ENCODE data around the gene RPTOR.
"Not testable (repeated sequence)": the region's sequence is repeated elsewhere in the genome, so short reads cannot be mapped to it uniquely, and the experiment has no call there.

RPTOR gene

DNA sequence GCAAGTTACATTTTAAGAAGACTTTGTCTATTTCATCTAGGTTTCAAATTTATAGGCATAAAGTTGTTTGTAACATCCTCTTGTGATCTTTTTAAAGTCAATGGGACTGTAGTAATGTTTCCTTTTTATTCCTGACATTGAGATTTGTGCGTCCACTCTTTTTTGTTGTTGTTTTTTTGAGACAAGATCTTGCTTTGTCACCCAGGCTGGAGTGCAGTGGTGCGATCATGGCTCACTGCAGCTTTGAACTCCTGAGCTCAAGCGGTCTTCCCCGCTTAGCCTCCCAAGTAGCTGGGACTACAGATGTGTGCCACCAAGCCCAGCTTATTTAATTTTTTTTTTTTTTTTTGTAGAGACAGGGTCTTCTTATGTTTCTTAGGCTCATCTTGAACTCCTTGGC lies 29.9 kb downstream of the RPTOR start:
- TF ChIP-seq CSDC2 (CRISPR knock-in tag; IDR thresholded peaks at IDR 0.05) (no peak), ESRRG (CRISPR knock-in tag; IDR thresholded peaks at IDR 0.05) (no peak), OSR1 (CRISPR knock-in tag; IDR thresholded peaks at IDR 0.05) (no peak), PPARA (CRISPR knock-in tag; IDR thresholded peaks at IDR 0.05; ENCODE audit: borderline replicate concordance) (no peak), GLIS3 (CRISPR knock-in tag; IDR thresholded peaks at IDR 0.05) (no peak), TCF4 (CRISPR knock-in tag; IDR thresholded peaks at IDR 0.05; ENCODE audit: borderline replicate concordance) (no peak), ZNF8 (CRISPR knock-in tag; IDR thresholded peaks at IDR 0.05) (no peak), SNAI2 (CRISPR knock-in tag; IDR thresholded peaks at IDR 0.05) (no peak), ISL1 (CRISPR knock-in tag; IDR thresholded peaks at IDR 0.05) (no peak)
- TF ChIP-seq, protein P1, sequence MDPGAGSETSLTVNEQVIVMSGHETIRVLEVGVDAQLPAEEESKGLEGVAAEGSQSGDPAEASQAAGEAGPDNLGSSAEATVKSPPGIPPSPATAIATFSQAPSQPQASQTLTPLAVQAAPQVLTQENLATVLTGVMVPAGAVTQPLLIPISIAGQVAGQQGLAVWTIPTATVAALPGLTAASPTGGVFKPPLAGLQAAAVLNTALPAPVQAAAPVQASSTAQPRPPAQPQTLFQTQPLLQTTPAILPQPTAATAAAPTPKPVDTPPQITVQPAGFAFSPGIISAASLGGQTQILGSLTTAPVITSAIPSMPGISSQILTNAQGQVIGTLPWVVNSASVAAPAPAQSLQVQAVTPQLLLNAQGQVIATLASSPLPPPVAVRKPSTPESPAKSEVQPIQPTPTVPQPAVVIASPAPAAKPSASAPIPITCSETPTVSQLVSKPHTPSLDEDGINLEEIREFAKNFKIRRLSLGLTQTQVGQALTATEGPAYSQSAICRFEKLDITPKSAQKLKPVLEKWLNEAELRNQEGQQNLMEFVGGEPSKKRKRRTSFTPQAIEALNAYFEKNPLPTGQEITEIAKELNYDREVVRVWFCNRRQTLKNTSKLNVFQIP (CRISPR knock-in tag; IDR thresholded peaks at IDR 0.05; ENCODE audit: borderline replicate concordance, low read depth) = no peak
- TF ChIP-seq, protein P2, sequence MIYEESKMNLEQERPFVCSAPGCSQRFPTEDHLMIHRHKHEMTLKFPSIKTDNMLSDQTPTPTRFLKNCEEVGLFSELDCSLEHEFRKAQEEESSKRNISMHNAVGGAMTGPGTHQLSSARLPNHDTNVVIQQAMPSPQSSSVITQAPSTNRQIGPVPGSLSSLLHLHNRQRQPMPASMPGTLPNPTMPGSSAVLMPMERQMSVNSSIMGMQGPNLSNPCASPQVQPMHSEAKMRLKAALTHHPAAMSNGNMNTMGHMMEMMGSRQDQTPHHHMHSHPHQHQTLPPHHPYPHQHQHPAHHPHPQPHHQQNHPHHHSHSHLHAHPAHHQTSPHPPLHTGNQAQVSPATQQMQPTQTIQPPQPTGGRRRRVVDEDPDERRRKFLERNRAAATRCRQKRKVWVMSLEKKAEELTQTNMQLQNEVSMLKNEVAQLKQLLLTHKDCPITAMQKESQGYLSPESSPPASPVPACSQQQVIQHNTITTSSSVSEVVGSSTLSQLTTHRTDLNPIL (CRISPR knock-in tag; IDR thresholded peaks at IDR 0.05; ENCODE audit: low read depth) = no peak
- ATAC-seq = no peak

DNA sequence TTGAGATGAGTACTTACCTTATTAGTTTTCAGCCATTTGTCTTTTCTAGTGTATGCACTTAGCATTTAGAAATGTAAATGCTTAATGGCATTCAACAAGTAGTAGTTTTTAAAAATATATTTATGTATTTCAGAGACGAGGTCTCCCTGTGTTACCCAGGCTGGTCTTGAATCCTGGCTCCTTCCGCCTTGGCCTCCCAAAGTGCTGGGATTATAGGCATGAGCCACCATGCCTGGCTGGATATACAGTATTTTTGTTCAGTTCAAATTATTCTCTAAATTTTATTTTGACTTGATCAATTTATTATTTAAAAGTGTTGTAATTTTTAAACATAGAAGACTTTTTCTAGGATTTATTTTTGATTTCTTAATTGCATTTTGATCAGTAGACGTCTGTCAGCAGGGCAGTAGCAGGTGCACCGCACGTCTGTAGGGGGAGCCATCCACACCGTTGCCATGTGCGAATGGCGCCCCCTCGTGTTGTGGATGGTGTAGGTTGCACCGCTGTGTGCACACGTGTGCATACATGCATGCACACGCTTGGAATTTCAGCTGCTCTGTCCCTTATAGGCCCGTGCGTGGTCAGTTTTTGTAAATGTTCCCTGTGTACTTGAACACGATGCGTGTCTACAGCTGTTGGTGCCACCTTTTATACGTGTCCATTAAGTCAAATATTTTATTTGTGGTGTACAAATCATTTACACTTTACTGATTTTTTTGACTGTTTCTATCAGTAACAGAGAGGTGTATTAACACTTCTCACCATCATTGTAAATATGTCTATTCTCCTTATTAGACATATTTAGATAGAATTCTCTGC lies 30.6 kb downstream of the RPTOR start:
- ATAC-seq = peak; percentile 100
- peak; percentile 77 for TF ChIP-seq ARNTL (CRISPR knock-in tag; IDR thresholded peaks at IDR 0.05; ENCODE audit: borderline replicate concordance, low read depth)
- 0 out of 2 replicates have a peak, but pooled peaks have one; percentile 3 for TF ChIP-seq ZNF8 (CRISPR knock-in tag; IDR thresholded peaks at IDR 0.05)
- no peak for TF ChIP-seq SNAI2 (CRISPR knock-in tag; IDR thresholded peaks at IDR 0.05)
- no peak for TF ChIP-seq BACH2 (CRISPR knock-in tag; IDR thresholded peaks at IDR 0.05; ENCODE audit: borderline replicate concordance)

DNA sequence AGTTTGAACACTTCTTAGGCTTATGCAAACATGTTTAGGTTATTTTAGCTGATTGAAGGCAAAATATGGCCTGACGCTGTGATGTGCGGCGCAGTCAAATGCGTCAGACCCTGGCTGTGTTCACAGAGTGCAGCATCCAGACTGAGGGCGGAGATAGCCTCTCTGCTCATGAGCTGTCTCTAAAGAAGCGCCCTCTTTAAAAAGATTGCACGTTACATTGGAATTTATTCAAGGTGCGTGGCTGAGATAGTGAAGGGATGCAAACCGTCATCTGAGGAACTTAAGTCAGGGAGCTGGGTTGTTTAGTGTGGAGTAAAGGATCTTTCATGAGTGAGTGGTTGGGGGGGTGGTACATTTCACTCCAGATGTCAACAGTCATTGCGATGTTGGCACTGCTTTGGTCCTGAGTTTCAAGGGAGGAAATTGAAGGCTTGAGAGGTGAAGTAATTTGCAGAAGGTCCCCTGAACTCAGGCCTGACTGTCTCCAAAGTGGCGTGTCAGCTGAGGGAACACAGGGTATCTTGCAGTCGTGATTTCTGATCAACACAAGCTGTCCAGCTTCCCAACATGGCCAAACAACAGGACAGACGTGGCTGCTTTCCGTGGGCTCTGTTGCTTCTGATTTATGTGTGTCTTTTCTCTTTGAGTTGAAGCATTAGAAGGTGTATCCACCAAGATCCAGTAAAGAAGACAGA lies 33.4 kb downstream of the RPTOR start:
- ATAC-seq = no peak
- TF ChIP-seq, protein P2 (CRISPR knock-in tag; IDR thresholded peaks at IDR 0.05; ENCODE audit: low read depth) = no peak
- no peak for TF ChIP-seq SNAI2 (CRISPR knock-in tag; IDR thresholded peaks at IDR 0.05)

DNA sequence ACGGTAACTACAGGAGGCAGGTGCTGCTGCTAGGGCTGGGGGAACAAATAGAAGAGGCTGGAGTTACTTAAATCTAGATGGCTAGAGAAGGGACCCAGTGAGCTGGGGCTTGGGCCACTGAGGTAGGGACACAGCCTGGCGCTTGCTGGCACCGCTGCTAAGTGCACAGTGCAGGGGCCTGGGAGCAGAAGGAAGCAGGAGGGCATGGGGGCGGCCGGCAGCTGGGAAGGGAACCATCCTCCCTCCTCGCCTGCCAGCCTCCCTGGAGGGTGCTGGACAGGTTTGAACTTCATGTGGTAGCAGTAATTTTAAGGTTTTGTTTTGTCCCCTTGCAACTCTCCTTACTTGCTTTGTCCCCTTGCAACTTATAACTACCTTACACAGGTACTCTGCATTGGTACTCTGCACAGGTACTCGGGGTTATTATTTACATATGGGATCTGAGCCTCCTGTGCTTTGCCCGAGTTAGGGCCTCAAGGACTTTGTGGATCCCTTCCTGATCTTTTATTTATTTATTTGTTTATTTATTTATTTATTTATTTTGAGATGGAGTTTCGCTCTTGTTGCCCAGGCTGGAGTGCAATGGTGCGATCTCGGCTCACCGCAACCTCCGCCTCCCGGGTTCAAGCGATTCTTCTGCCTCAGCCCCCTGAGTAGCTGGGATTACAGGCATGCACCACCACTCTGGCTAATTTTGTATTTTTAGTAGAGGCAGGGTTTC lies 34.2 kb downstream of the RPTOR start:
- not testable (repeated sequence) for ATAC-seq

DNA sequence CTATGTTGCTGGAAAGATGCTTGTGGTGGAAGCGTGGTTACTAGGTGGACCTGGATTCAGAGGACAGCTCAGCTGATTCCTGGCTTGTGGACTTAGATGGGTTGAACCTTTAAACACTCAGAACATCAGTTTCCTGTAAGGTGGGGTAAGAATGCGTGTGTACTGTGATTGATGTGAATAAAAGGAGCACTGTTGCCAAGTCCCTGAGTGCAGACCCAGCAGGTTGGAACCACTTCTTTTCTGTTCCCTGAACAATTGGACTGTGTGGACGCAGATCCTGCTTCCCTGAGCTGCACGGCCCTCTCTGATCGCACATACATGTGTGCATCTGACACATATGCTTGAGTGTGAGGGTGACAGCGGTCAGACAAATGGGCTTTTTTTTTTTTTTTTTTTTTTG lies 37.5 kb downstream of the RPTOR start:
- ATAC-seq = no peak
- TF ChIP-seq CSDC2 (CRISPR knock-in tag; IDR thresholded peaks at IDR 0.05) = no peak
- TF ChIP-seq ISL1 (CRISPR knock-in tag; IDR thresholded peaks at IDR 0.05) = no peak
- no peak for TF ChIP-seq ESRRG (CRISPR knock-in tag; IDR thresholded peaks at IDR 0.05)
- TF ChIP-seq, protein P3, sequence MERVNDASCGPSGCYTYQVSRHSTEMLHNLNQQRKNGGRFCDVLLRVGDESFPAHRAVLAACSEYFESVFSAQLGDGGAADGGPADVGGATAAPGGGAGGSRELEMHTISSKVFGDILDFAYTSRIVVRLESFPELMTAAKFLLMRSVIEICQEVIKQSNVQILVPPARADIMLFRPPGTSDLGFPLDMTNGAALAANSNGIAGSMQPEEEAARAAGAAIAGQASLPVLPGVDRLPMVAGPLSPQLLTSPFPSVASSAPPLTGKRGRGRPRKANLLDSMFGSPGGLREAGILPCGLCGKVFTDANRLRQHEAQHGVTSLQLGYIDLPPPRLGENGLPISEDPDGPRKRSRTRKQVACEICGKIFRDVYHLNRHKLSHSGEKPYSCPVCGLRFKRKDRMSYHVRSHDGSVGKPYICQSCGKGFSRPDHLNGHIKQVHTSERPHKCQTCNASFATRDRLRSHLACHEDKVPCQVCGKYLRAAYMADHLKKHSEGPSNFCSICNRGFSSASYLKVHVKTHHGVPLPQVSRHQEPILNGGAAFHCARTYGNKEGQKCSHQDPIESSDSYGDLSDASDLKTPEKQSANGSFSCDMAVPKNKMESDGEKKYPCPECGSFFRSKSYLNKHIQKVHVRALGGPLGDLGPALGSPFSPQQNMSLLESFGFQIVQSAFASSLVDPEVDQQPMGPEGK (CRISPR knock-in tag; IDR thresholded peaks at IDR 0.05; ENCODE audit: borderline replicate concordance) = no peak
- no peak for TF ChIP-seq RARB (CRISPR knock-in tag; IDR thresholded peaks at IDR 0.05)
- TF ChIP-seq OSR1 (CRISPR knock-in tag; IDR thresholded peaks at IDR 0.05) = no peak
- TF ChIP-seq ZFP3 (CRISPR knock-in tag; IDR thresholded peaks at IDR 0.05) = no peak
- TF ChIP-seq, protein P4, sequence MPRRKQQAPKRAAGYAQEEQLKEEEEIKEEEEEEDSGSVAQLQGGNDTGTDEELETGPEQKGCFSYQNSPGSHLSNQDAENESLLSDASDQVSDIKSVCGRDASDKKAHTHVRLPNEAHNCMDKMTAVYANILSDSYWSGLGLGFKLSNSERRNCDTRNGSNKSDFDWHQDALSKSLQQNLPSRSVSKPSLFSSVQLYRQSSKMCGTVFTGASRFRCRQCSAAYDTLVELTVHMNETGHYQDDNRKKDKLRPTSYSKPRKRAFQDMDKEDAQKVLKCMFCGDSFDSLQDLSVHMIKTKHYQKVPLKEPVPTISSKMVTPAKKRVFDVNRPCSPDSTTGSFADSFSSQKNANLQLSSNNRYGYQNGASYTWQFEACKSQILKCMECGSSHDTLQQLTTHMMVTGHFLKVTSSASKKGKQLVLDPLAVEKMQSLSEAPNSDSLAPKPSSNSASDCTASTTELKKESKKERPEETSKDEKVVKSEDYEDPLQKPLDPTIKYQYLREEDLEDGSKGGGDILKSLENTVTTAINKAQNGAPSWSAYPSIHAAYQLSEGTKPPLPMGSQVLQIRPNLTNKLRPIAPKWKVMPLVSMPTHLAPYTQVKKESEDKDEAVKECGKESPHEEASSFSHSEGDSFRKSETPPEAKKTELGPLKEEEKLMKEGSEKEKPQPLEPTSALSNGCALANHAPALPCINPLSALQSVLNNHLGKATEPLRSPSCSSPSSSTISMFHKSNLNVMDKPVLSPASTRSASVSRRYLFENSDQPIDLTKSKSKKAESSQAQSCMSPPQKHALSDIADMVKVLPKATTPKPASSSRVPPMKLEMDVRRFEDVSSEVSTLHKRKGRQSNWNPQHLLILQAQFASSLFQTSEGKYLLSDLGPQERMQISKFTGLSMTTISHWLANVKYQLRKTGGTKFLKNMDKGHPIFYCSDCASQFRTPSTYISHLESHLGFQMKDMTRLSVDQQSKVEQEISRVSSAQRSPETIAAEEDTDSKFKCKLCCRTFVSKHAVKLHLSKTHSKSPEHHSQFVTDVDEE (CRISPR knock-in tag; IDR thresholded peaks at IDR 0.05) = no peak
- no peak for TF ChIP-seq GLIS3 (CRISPR knock-in tag; IDR thresholded peaks at IDR 0.05)
- no peak for TF ChIP-seq ZNF8 (CRISPR knock-in tag; IDR thresholded peaks at IDR 0.05)
- TF ChIP-seq TOX (CRISPR knock-in tag; IDR thresholded peaks at IDR 0.05; ENCODE audit: borderline replicate concordance) = no peak
- no peak for TF ChIP-seq ARNTL (CRISPR knock-in tag; IDR thresholded peaks at IDR 0.05; ENCODE audit: borderline replicate concordance, low read depth)
- TF ChIP-seq ZC3H10 (CRISPR knock-in tag; IDR thresholded peaks at IDR 0.05) = no peak
- TF ChIP-seq BACH2 (CRISPR knock-in tag; IDR thresholded peaks at IDR 0.05; ENCODE audit: borderline replicate concordance) = no peak
- no peak for TF ChIP-seq PPARA (CRISPR knock-in tag; IDR thresholded peaks at IDR 0.05; ENCODE audit: borderline replicate concordance)
- TF ChIP-seq, protein P5, sequence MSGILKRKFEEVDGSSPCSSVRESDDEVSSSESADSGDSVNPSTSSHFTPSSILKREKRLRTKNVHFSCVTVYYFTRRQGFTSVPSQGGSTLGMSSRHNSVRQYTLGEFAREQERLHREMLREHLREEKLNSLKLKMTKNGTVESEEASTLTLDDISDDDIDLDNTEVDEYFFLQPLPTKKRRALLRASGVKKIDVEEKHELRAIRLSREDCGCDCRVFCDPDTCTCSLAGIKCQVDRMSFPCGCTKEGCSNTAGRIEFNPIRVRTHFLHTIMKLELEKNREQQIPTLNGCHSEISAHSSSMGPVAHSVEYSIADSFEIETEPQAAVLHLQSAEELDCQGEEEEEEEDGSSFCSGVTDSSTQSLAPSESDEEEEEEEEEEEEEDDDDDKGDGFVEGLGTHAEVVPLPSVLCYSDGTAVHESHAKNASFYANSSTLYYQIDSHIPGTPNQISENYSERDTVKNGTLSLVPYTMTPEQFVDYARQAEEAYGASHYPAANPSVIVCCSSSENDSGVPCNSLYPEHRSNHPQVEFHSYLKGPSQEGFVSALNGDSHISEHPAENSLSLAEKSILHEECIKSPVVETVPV (CRISPR knock-in tag; IDR thresholded peaks at IDR 0.05) = no peak

Measured in SK-N-SH treated with all-trans-retinoic acid at 6 μM for 48 hours (cell line).